ENCODE measurements around the gene MRPL55. TPM values are rescaled to one million over a fixed set of nuclear protein-coding genes. Genes with fewer than 3 reads are reported as not detected.

MRPL55 gene
- total and polyA plus RNA-seq, 2 of the 13 experiments (the other 11 are each of a cell fraction or from before 2014, with no cell fraction given) = 58.6 to 92.9 TPM

GRCh38 chr1:228114827-228115226, 5.7 kb upstream of the MRPL55 start (continued):
- no peak for TF ChIP-seq KIAA2018 (CRISPR knock-in tag; IDR thresholded peaks at IDR 0.05; ENCODE audit: borderline replicate concordance)
- TF ChIP-seq CHD4 (IDR thresholded peaks at IDR 0.05; ENCODE audit: borderline replicate concordance, low read length) = no peak
- TF ChIP-seq ZMYM2 (CRISPR knock-in tag; IDR thresholded peaks at IDR 0.05) = no peak
- TF ChIP-seq ZNF264 (CRISPR knock-in tag; IDR thresholded peaks at IDR 0.05) = 0 out of 2 replicates have a peak, but pooled peaks have one; percentile 22
- TF ChIP-seq TBX2 (CRISPR knock-in tag; IDR thresholded peaks at IDR 0.05; ENCODE audit: borderline replicate concordance) = no peak
- TF ChIP-seq MED1 (CRISPR knock-in tag; IDR thresholded peaks at IDR 0.05) = peak; percentile 50
- no peak for TF ChIP-seq ZNF788 (CRISPR knock-in tag; IDR thresholded peaks at IDR 0.05; ENCODE audit: borderline replicate concordance)
- TF ChIP-seq HMG20A (CRISPR knock-in tag; IDR thresholded peaks at IDR 0.05; ENCODE audit: borderline replicate concordance) = peak; percentile 42; the same call in 1 of the 2 replicates
- TF ChIP-seq NR3C1 (CRISPR knock-in tag; IDR thresholded peaks at IDR 0.05) = no peak
- TF ChIP-seq ARID5B (CRISPR knock-in tag; IDR thresholded peaks at IDR 0.05) = peak; percentile 80
- TF ChIP-seq FOXP1 (IDR thresholded peaks at IDR 0.05) = no peak
- peak; percentile 33; the same call in 1 of the 2 replicates for TF ChIP-seq FOXP1 (CRISPR knock-in tag; IDR thresholded peaks at IDR 0.05)
- peak; percentile 48 for TF ChIP-seq RXRB (CRISPR knock-in tag; IDR thresholded peaks at IDR 0.05; ENCODE audit: borderline replicate concordance)
- TF ChIP-seq YEATS2 (CRISPR knock-in tag; IDR thresholded peaks at IDR 0.05; ENCODE audit: borderline replicate concordance) = no peak

Data from HepG2 (cell line).